ENCODE data around the gene CMSS1.

- no peak for TF ChIP-seq CTCF (IDR thresholded peaks at IDR 0.05)
- no peak for TF ChIP-seq EP300 (IDR thresholded peaks at IDR 0.05)
- no peak for TF ChIP-seq POLR2A (IDR thresholded peaks at IDR 0.05; ENCODE audit: low read length)
- no peak for TF ChIP-seq NFE2L2 (conservative IDR thresholded peaks at IDR 0.05; ENCODE audit: low read length)
- no peak for TF ChIP-seq ELK1 (IDR thresholded peaks at IDR 0.05; ENCODE audit: low read depth, low read length)
- no peak for TF ChIP-seq CEBPB (IDR thresholded peaks at IDR 0.05)
- TF ChIP-seq ZSCAN20 (CRISPR knock-in tag; IDR thresholded peaks at IDR 0.05), result no peak
Measured at GRCh38 chr3:99852851-99853250, 35.2 kb downstream of the CMSS1 start.

Data from A549 (cell line).